ENCODE measurements around the gene ASCC3.
"Not testable (repeated sequence)": the region's sequence is repeated elsewhere in the genome, so short reads cannot be mapped to it uniquely, and the experiment has no call there.

ASCC3 gene

DNA sequence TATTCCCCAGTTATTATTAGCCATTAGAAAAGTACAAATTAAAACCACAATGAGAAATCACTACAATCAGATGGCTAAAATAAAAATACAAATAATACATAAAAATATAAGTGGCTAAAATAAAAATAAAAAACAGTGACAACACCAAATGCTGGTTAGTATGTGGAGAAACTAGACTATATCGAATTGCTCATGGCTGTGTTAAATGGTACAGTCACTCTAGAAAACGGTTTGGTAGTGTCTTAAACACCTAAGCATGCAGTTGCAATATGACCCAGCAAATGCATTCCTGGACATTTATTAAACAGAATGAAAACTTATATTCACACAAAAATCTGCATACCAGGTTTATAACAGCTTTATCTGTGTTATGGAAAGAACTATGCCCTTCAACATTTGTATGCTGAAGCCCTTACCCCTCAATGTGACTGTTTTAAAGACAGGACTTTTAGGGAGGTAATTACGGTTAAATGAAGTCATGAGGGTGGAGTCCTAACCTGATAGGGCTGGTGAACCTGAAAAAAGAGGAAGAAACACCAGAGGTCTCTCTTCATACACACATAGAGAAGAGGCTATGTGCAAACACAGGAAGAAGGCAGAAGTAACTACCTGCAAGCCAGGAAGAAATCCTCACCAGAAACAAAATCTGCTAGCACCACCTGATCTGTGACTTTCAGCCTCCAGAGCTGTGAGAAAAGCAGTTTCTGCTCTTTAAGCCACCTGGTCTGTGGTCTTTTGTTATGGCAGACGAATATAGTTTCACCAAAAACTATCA, 84.9 kb downstream of the ASCC3 start:
- DNase-seq, result no peak

DNA sequence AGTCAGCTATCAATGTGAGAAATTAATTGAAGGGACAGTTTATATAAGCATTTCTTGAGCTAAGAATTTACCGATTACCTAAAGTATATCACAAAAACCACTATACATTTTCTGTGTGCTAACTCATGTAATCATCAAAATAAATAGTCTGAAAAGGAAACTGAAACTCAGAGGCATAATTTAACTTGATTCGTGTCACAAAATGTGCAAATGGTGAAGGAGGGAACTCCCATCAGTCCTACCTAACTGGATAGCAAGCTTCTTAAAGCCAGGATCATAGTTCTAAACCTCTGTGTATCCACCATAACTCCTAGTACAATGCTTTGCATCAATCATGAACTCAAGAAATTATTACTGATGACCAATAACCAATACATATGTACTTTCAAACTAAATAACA, 91.0 kb downstream of the ASCC3 start:
- no peak for DNase-seq

DNA sequence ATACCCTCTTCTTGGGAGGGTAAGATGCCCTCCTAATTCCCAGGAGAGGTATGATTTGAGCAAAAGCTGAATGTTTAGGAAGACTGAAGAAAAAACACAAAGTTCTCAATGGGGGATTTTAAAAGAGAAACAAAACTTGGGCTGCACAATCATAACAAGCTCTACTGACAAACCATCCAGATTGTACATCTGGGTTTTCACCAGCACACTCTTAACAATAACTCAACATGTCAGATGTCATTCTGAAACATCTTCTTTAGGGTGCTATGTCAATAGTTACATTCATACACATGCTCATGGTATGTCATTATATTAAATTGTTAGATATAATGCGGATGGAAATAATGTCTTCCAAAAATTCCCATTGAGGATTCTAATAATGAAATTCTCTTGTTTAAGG, 95.1 kb downstream of the ASCC3 start:
- DNase-seq, result no peak

- DNase-seq, result no peak
Measured at GRCh38 chr6:100780648-100781047, 100.5 kb downstream of the ASCC3 start.

DNA sequence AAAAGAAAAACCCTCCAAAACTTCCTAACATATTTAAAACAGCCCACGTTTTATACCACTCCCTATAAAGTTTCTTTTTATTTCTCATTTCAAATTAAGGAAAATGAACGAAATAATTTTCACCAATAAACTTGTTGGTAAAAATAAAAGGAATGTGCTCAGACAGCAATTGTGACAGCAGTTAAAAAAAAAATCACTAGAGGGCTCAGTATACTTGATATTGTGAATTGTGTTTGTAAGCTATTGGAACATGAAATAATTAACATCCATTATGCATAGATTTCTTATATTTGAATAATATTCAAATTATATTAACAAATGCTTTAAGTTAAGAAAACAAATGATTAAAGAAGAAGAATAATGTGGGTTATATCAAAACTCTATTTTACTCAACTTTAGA, 105.5 kb downstream of the ASCC3 start:
- no peak for DNase-seq

DNA sequence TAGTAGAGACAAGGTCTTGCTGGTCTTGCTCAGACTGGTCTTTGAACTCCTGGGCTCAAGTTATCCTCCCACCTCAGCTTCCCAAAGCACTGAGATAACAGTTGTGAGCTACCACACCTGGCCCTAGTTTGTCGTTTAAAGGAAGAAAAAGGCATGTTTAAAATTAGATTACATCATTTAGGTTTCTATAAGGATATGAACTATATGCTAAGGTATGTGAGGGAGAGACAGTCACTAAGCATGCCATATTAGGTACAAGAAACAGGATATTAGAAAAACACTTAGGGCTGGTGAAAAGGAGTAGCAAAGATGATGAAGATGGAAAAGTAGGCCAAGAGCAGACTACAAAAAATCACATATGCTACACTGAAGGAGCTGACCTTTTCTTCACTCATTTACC, 106.4 kb downstream of the ASCC3 start:
- DNase-seq, result no peak

GRCh38 chr6:100768816-100769351, 112.2 kb downstream of the ASCC3 start:
- DNase-seq, result no peak

DNA sequence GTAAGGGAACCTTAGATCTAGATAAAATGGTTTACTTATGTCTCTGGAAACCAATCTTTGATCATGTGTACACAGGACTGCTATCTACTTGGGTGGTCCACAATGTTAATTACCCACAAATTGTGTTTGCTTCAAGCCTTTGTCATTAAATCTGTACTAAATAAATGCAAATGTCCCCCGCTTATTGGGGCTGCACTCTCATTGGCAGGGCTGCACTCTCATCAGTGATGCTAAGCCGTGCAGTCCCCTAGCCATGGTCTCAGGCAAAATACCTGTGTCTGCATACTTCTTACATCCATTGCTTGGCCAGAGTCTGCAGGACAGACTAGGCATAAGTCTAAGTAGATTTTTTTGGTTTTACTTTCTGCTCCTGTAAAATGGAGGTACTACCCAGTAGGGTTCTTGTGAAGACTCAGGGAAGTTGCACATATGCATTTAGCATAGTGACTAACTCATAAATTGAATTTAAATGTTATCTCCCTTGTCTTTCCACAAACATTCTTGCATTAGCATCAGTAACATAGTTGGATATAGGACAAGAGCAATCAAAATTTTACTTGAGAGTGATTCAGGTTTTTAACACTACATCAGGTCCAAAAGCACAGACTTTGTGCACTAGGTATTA, 117.4 kb downstream of the ASCC3 start:
- DNase-seq, result no peak

DNA sequence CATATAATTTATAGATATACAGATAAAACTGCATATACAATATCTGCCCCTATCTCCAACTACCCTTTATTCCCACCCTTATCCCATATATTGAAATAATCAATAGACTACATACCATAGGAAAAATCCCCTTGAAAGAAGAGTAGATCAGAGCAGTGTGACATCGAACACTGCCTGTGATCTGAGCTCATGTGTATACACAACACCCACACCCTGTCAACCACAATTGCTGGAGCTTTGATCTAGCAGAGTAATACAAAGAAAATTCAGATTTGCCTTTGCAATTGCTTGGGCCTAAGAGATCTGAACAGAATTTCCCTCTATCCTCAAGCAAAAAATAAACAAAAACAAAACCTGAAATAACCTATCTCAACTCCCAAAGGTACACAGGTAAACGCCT, 119.3 kb downstream of the ASCC3 start:
- DNase-seq, result no peak

- not testable (repeated sequence) for DNase-seq
Measured at GRCh38 chr6:100758386-100758785, 122.7 kb downstream of the ASCC3 start.

- no peak for DNase-seq
Measured at GRCh38 chr6:100753421-100753820, 127.7 kb downstream of the ASCC3 start.

DNA sequence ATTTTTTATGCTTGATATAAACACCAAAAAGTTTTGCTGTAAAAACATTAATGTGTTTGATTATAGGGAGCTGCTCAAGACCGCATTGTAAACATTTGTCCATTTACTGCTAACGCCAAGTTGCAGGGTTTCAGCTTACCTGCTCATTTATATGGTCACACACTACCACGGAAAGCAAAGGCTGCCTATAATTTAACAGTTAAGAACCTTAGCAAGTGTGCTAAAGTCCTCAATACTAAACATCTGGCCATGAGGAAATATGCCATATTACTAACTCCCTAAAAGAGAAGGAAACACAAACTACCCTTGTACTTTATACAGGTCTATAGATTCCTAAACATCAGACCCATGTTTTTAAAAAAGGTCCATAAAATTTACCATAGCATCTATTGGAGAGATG, 129.5 kb downstream of the ASCC3 start:
- no peak for DNase-seq

GRCh38 chr6:100745419-100746041, 135.6 kb downstream of the ASCC3 start:
- no peak for DNase-seq

- no peak for DNase-seq
Measured at GRCh38 chr6:100740439-100740838, 140.7 kb downstream of the ASCC3 start.

GRCh38 chr6:100737720-100738119, 143.4 kb downstream of the ASCC3 start:
- DNase-seq, result not testable (repeated sequence)

- no peak for DNase-seq
Measured at GRCh38 chr6:100731411-100731810, 149.7 kb downstream of the ASCC3 start.

GRCh38 chr6:100730001-100730980, 150.8 kb downstream of the ASCC3 start:
- DNase-seq, result no peak

DNA sequence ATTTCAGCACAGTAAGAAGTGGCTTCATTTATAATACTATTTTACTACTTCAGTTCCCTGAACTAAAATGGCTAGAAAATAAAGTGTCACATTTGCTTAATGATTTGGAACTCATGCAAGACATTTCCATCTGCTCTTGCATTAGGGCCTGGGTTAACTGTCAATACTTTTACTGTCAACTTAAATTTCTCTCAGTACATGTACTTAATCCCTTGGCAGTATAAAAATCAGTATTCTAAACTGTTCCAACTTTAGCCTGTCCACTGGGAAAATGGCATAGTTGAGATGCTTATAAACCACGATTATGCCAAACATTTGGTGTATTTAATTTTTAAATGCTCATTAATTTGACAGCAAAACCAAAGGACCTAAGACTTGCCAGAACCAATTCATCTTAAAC, 154.5 kb downstream of the ASCC3 start:
- DNase-seq, result no peak

DNA sequence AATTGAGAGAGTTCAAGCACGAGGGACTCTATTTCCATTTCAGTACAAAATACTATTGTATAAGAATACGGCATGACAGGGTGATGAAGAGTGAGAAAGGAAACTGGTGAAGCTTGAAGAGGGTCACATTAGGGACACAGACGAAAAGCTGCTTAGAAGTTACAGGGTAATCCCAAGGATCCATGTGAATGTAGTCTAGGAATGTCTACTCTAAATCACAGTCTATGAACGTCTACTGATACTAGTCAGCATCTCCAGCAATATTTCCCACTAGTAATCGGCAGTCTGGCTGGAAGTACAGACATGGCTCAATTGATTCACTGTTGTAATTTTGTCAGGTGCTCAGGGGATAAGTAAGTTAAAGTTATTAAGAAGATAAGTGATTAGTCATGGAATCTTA, 156.4 kb downstream of the ASCC3 start:
- no peak for DNase-seq

GRCh38 chr6:100724222-100724621, 156.9 kb downstream of the ASCC3 start:
- DNase-seq, result no peak

DNA sequence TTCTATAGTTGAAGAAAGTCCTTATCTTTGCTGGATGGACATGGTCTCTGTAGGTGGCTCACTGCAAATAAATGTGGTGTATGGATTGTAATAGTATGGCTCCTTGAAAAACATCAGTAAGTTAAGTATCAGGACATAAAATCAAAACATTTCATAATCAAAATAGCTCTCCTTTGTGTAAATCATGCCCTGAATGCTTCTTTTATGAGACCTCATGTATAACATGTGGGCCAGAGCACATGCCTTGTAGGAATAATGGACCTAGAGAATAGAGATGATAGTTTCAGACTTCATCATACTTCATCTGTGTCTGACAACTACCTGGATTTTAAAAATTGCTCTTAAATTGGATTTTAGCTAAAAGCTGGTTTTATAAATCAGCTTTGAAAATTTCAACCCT, 159.9 kb downstream of the ASCC3 start:
- DNase-seq, result no peak

GRCh38 chr6:100719883-100720682, 161.0 kb downstream of the ASCC3 start:
- no peak for DNase-seq
